Kidney tubule cell (primary cell): ENCODE results near the gene CCR5.
"Not testable (repeated sequence)": the region's sequence is repeated elsewhere in the genome, so short reads cannot be mapped to it uniquely, and the experiment has no call there.

Experiments
- DNase-seq: peaks from one replicate; pipeline ENCODE4 v3.0.0-alpha.2; 2018; ENCODE audit warnings: low spot score

The CCR5 gene

DNA sequence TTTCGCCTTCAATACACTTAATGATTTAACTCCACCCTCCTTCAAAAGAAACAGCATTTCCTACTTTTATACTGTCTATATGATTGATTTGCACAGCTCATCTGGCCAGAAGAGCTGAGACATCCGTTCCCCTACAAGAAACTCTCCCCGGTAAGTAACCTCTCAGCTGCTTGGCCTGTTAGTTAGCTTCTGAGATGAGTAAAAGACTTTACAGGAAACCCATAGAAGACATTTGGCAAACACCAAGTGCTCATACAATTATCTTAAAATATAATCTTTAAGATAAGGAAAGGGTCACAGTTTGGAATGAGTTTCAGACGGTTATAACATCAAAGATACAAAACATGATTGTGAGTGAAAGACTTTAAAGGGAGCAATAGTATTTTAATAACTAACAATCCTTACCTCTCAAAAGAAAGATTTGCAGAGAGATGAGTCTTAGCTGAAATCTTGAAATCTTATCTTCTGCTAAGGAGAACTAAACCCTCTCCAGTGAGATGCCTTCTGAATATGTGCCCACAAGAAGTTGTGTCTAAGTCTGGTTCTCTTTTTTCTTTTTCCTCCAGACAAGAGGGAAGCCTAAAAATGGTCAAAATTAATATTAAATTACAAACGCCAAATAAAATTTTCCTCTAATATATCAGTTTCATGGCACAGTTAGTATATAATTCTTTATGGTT lies at the start of gene CCR5:
Gene CCR5, plus strand, starts transcription at position 108 of the 680 bp plus-strand sequence. CDS start 1,957 bp downstream, outside the sequence.
- DNase-seq, result no peak

DNA sequence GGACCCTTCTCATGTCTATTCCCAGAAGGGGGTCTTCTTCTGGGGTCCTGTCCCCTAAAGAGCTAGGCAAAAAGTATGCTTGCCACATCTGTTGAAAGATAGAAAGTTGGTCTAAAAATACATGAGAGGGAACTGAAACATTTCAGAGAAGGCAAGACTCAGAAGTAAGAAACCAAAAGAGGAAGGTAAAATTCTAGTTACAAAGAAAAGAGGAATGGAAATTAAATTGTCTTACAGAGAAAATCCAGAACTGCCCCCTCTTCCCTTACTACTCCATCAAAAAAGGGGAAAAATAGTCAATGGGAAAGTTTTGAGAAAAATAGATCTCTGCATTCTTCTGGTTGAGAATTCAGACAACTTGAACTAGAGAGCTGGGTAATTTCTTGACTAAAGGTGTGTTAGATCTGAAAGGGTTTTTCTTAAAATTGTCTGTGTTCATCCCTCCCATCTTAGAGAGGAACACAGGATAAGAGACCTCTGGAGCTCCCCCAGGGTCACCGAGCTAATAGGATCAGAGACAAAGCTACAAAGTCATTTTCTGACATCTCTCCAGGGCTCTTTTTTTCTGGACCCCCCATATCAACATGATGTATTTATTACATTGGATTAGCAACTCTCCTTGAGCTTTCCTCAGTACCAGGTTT lies 49.2 kb upstream of the CCR5 start:
- no peak for DNase-seq

DNA sequence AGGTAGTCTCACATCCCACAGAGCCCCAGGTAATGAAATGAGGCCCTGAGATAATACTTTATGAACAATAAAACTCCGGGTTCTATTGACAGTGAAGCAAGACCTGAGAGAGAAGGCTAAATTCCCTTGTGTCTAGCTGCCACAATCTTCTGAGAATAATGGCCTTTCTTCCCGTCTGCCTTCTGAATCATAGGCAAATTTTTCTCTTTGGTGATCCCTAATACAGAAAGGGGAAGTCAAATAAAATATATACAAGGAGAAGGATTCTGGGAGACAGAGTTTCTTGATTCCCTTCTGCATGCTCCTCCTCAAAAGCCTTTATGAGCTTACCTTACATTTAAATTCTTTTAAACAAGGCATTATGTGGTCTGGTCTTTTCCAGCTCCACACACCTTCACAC lies 46.7 kb upstream of the CCR5 start:
- DNase-seq, result no peak

DNA sequence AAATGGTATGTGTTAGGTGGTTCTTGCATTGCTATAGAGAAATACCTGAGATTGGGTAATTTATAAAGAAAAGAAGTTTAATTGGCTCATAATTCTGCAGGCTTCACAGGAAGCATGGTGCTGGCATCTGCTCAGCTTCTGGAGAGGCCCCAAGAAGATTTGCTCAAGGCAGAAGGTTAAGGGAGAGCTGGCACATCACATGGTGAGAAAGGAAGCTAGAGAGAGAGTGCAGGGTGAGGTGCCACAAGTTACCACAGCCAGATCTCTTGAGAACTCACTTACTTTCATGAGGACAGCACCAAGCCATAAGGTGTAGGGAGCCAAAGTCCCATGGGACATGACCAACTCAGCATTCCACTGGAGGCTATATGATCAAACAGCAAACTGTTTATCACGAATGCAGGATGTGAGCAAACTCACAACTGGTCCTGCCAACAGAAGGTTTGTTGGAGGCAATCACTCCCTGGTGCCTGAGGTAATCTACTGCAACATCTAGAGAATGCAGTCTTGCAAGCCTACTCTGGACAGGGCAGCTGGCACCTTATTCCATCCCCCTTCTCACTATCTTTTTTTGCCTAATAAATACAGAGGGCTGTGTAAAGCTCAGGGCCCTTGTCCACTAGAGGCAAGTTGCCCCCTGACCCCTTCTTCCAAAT lies 45.0 kb upstream of the CCR5 start:
- no peak for DNase-seq

DNA sequence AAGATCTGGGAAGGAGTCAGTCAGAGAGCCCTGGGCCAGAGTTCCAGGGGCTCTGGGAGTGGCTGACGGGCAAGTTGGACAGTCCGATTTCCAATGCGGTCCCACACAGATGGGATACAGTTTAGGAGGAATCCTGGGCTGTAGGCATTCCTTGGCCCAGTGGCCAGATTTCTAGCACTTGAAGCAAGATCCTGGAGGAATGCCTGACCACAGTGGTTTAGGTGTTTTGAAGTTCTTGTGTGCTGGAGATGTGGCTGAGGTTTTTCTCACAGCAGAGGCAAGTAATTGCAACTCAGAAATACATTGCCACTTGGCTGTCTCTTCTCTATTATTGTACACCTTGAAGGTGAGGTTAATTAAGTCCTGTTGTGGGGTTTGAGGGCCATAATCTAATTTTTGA lies 40.1 kb upstream of the CCR5 start:
- not testable (repeated sequence) for DNase-seq

DNA sequence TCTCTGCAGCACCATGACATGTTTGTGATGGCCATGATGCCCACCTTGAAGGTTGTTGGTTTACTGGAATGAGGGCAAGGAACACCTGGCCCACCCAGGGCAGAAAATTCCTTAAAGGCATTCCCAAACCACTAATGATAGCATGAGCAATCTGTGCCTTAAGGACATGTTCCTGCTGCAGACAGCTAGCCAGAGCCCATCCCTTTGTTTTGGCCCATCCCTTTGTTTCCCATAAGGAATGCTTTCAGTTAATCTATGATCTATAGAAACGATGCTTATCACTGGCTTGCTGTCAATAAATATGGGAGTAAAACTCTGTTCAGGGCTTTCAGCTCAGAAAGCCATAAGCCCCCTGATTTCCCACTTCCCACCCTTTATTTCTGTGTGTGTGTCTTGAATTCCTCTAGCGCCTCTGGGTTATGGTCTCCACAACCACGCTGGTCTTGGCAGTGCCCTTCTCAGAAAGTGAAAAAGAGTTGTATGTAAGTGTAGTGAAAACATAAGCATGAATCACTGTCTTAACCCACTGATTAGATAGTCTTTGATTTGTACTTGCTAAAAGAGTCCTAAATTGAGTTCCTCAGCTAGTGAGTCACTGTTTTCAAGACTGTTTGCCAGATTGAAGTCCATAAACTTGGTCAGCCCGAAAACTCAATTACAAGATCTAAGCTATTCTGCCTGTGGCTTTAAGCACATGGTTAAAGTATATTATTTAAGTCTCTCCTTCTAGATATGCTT lies 35.8 kb upstream of the CCR5 start:
- DNase-seq, result peak; percentile 57

DNA sequence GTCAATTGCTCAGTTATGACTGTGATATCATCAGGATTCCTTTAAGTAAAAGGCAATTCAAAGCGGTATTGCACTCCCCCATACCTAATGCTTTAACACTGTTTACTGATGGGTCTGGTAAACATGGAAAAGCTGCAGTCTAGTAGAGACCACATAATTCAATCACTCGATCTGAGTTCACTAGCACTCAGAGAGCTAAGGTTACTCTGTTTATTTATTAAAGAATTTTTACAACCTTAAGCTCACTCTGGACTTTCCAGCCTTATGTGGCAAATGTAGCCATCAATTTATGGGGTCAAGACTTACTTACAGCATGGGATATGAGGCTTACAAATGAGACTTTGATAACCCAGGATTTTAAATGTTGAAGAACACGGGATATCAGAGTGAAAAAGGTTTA lies 35.2 kb upstream of the CCR5 start:
- DNase-seq, result no peak

DNA sequence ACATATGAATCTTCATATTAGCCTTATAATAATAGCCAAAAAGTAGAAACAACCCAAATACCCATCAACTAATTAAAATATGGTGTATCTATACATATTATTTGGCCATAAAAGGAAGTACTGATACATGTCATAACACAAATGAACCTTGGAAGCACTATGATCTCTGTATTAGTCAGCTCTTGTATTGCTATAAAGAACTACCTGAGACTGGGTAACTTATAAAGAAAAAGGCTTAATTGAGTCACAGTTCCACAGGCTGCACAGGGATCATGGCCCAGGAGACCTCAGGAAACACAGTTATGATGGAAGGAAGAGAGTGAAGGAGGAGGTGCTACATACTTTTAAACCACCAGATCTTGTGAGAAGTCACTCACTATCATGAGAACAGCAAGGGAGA lies 32.8 kb upstream of the CCR5 start:
- peak; percentile 68 for DNase-seq

DNA sequence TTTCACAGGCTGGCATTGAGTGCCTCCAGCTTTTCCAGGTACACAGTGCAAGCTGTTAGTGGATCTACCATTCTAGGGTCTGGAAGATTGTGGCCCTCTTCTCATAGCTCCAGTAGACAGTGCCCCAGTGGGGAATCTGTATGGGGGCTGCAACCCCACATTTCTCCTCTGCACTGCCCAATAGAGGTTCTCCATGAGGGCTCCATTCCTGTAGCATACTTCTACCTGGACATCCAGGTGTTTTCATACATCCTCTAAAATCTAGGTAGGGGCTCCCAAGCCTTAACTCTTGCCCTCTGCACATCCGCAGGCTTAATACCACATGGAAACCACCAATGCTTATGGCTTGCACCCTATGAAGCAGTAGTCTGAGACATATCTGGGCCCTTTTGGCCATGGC lies 31.9 kb upstream of the CCR5 start:
- no peak for DNase-seq

DNA sequence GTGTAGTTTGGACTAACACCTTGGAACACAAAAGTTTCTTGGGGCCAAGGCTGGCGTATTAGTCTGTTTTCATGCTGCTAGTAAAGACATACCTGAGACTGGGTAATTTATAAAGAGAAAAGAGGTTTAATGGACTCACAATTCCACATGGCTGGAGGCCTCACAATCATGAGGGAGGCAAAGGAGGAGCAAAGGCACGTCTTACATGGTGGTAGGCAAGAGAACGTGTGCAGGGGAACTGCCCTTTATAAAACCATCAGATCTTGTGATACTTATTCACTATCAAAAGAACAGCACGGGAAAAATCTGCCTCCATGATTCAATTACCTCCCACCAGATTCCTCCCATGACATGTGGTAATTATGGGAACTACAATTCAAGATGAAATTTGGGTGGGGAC lies 26.3 kb upstream of the CCR5 start:
- DNase-seq, result no peak

DNA sequence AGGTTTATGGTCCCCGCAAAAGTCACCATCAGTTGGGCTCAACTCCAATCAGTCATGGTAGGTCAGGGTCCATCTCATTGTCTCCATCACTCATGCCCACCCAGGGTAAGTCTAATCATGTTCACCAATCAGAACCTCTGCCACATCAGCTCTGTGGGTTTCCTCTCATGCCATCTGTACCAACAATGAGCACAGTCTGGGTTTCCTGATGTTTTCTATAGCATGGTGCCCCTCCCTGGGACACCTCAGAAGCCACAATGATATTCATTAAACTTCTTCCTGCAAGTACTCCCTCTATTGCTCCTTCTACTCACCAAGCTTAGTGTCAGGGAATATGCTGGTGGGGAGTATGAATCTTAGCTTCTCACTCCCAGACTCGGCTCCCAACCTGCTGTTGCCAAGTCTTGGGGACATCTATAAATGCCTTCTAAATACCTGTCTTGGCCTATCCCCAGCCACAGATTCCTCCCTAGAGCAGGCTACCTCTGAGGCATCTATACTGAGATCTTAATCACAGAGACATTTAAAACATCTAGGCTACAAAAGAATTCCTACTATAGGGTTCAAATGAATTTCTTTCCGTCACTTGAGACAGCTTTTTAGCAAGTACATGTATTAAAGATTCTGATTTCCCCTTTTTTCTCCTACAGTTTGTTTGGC lies 21.8 kb upstream of the CCR5 start:
- DNase-seq, result no peak

DNA sequence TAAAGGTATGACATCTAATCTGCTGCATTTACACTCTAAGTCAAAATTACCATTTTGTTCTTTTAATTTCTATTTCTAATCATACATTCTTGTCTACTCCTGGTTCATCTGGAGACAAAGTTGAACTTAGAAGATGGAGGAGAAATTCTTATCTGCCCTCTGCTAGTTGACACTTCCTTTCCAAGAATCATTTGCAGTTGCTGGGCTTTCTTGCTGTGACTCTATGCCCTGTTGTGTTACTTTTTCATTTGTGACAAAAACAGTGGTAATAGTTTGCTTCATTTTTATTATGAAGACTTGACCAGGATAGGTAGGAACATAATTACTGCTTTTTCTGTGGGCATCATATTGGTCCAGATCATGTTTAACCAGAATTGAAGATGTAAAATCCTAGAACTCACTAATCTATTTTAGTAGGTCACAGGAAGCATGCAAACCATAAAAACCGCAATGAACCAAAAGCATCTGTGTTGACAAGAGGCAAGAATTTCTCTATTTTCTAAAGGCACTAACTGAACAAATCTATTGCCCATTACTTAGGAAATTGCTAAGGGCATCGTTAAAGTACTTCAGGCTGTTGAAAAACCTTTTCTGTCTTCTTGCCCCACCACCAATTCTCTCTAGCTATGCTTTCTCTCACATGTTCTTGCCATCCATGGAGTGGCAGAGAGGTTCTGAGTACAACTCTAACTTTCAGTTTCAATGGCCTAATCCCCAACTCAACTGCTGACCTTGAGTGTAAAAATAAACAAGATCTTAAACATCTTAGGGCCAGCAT lies 21.1 kb upstream of the CCR5 start:
- no peak for DNase-seq

DNA sequence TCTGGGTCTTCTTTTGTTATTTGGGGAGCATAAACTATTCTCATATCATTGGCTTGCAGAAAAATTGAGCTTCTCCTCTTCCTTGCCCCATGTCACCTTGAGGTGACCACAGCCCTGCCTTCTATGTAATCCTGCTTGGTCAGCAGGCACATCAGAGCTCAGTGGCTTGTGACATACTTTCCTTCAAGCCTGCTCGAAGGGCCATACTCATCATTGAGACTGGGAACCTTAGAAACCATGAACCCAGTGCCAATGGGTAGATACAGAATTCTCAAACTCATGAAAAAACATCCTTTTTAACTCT lies 20.5 kb upstream of the CCR5 start:
- no peak for DNase-seq

DNA sequence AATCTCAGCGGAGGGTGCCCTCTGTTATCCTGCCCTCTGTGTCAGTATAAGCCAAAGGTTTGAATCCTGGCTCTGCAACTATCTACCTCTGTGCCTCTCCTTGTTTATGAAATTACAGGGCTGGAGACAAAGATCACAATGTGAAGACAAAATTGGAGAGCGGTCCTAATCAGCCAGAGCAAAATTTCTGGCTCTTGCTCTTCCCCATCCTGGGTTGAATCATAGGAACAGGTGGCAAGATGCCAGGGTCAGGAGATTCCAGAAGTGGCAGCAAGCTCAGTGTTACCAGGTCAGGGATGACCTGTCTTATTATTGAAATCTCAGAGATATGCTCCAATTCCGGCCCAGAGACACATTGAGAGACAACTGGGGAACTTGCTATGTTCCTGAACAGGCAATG lies 19.1 kb upstream of the CCR5 start:
- DNase-seq, result peak; percentile 52

DNA sequence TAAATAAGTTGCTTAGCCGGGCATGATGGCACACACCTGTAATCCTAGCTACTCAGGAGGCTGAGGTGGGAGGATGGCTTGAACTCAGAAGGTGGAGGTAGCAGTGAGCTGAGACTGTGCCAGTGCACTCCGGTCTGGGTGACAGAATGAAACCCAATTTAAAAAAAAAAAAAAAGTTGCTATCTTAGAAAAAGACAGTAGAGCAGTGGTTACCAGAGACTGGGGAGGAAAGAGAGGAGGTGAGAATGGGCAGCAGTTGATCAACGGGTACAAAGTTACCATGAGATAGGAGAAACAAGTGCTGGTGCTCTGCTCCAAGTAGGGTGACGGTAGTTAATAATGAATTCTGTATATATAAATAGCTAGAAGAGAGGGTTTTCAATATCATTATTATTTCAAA lies 17.7 kb upstream of the CCR5 start:
- no peak for DNase-seq

DNA sequence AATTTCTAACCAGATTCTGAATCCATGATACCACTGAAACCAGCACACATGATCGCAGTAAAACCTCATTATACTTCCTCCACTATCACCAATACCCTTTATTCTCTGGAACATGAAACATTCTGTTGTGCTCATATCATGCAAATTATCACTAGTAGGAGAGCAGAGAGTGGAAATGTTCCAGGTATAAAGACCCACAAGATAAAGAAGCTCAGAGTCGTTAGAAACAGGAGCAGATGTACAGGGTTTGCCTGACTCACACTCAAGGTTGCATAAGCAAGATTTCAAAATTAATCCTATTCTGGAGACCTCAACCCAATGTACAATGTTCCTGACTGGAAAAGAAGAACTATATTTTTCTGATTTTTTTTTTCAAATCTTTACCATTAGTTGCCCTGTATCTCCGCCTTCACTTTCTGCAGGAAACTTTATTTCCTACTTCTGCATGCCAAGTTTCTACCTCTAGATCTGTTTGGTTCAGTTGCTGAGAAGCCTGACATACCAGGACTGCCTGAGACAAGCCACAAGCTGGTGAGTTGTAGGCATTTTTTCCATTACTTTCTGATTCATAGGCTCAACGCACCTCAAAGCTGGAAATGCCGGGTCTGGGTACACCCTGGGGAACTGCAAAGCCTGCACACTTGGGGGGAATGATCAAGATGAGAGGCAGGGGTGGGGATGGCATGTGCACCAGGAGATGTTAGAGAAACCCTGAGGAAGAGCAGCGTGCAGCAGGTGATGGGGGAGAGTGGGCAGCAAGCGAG lies 16.9 kb upstream of the CCR5 start, which contains the start of gene CCR2:
Gene CCR2, plus strand, starts transcription at position 465 of the 764 bp plus-strand sequence. CDS start 3,417 bp downstream, outside the sequence.
- peak; percentile 25 for DNase-seq

DNA sequence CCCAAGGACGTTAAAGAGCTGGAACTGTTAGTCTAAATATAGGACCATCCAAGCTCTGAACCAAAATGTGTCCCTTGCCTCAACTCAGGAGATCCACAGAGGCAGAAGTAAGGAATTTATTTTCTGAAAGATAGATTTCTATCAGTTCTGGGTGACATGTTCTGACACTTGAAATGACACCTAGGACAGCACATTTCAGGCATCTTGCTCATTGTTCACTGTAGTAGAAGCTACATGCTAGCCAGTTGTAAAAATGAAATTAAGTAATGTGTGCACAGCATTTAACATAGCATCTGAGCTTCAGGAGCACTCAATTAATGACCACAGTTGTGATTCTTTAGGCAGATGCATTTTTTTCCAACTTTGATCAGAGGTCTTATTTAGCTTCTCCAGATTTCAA lies 16.3 kb upstream of the CCR5 start:
- DNase-seq, result no peak

DNA sequence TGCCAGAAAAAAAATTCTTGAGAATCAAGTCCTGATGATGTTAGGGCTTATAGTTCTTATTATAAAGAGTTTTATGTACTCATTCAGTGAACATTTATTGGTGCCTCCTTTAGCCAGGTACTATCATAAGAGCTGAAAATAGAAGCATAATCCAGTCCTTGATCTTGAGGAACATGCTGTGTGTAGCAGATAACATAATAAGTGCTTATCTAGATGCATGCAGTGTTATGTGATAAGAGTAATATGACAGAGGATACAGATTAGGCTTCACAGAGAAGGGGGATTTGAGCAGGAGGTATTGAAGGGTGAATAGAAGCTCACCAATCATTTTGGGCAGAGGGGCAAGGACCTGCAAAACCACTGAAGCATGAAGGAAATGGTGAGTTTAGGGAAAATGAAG lies 15.8 kb upstream of the CCR5 start:
- DNase-seq, result no peak

DNA sequence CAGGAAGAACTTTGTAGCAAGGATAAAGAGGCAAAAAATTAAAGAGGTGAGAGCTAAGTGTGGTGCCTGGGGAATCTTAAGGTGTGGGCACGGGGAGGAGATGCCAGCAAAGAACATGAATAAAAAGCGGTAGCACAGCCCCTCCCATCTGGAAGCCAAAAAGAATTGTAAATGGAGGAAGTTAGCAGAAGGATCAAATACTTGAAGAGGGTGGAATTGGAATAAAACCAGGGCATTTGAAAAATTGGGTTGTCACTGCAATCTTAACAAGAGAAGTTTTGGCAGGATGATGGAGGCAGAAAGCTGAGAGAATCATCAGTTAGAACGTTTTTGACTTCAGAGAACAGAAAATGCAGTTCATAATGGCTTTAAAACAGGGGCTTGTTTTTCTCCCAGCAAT lies 14.5 kb upstream of the CCR5 start:
- DNase-seq, result no peak

DNA sequence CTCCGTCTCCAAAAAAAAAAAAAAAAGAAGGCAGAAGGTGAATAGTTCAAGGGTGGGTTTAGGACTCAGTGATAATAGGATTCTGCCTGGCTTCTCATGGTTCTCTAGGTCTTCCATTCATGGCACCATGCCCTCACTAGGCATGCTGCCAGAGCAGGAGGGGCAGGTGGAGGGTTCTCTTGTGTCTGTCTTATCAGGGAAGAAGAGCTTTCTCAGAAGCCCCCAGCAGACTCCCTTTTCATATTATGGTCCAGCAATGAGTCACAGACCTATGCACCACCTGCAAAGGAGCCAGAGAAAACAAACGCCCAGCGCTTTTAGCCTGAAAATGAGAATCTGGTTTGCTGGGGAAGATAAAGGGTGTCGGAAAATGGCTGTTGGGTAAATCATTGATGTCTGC lies 13.8 kb upstream of the CCR5 start:
- peak; percentile 17 for DNase-seq

DNA sequence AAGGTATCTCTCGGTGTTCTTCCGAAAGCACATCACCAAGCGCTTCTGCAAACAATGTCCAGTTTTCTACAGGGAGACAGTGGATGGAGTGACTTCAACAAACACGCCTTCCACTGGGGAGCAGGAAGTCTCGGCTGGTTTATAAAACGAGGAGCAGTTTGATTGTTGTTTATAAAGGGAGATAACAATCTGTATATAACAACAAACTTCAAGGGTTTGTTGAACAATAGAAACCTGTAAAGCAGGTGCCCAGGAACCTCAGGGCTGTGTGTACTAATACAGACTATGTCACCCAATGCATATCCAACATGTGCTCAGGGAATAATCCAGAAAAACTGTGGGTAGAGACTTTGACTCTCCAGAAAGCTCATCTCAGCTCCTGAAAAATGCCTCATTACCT lies 12.3 kb upstream of the CCR5 start:
- no peak for DNase-seq
